T-cell (primary cell): ENCODE measurements around the gene CRACR2A. TPM values are rescaled to one million over a fixed set of nuclear protein-coding genes. Genes with fewer than 3 reads are reported as not detected.

ENCODE experiments used
- ATAC-seq, 4 experiments: fragments of 200-7000 bp in 3 of 4; fragments of 150-1000 bp in 1 of 4; cut with Tn5 transposase; replicated peaks in 1 of 4; 1 replicate in 3 of 4; 2 replicates in 1 of 4; pipeline ENCODE4 v1.10.0; 2021; ENCODE audit warnings: moderate library complexity in 3 of 4, mild to moderate bottlenecking in 2 of 4, moderate number of reproducible peaks in 1 of 4
- CTCF ChIA-PET, 2 donors: fragments of 300-600 bp; sonication (Branson Sonifier 250); formaldehyde crosslinking; loops; one replicate each; lab custom pipeline; 2022; ENCODE audit warnings: antibody characterized with exemption in 2 of 2; lab: Charles Lee
- POLR2A ChIA-PET, 2 donors: fragments of 300-600 bp; sonication (Branson Sonifier 250); formaldehyde crosslinking; loops; one replicate each; lab custom pipeline; 2022; ENCODE audit warnings: antibody characterized with exemption in 2 of 2; lab: Charles Lee
- DNase-seq, 35 experiments: peaks; one replicate each; pipeline versions ENCODE4 v3.0.0 to v3.0.0-alpha.2; 2013 to 2023
- H3K27ac ChIP-seq: one replicate; pipeline ENCODE4 v1.5.1; 2013; ENCODE audit warnings: low read length
- H3K27me3 ChIP-seq, 2 experiments: replicated peaks in 1 of 2; 1 replicate in 1 of 2; 2 replicates in 1 of 2; pipeline versions ENCODE4 v1.6.1 to v1.7.0; 2013; ENCODE audit warnings: low read length in 1 of 2, mixed read lengths in 1 of 2; ENCODE audit not compliant: control insufficient read depth in 2 of 2, insufficient read depth in 2 of 2; ENCODE audit errors: extremely low read depth in 1 of 2
- H3K36me3 ChIP-seq, 2 donors: 1 replicate in 1 of 2; 2 replicates in 1 of 2; pipeline versions ENCODE4 v1.6.1 to v1.7.0; 2013; ENCODE audit warnings: low read length in 1 of 2; ENCODE audit not compliant: control insufficient read depth in 2 of 2, insufficient read depth in 1 of 2; ENCODE audit errors: extremely low read depth in 1 of 2
- H3K4me1 ChIP-seq, 2 experiments: 1 replicate in 1 of 2; 2 replicates in 1 of 2; pipeline versions ENCODE4 v1.6.1 to v1.7.0; 2013; ENCODE audit warnings: low read length in 2 of 2, mixed read lengths in 1 of 2; ENCODE audit not compliant: insufficient read depth in 2 of 2, control insufficient read depth in 1 of 2; ENCODE audit errors: extremely low read depth in 1 of 2
- H3K4me3 ChIP-seq, 2 donors: 1 replicate in 1 of 2; 2 replicates in 1 of 2; pipeline versions ENCODE4 v1.5.1 to v1.7.0; 2013; ENCODE audit warnings: mild to moderate bottlenecking in 2 of 2, low read length in 1 of 2, moderate library complexity in 1 of 2; ENCODE audit not compliant: control insufficient read depth in 1 of 2; ENCODE audit errors: extremely low read depth in 1 of 2
- H3K9me3 ChIP-seq: 2 replicates; pipeline ENCODE4 v1.7.0; 2013
- H3K27ac Mint-ChIP-seq, 2 donors: one replicate each; pipeline ENCODE4 v1.8.0; 2020 to 2021; ENCODE audit warnings: mild to moderate bottlenecking in 2 of 2, mixed read lengths in 2 of 2
- H3K27me3 Mint-ChIP-seq, 2 donors: one replicate each; pipeline ENCODE4 v1.8.0; 2021 to 2022; ENCODE audit warnings: mixed read lengths in 2 of 2
- H3K36me3 Mint-ChIP-seq: one replicate; pipeline ENCODE4 v1.8.0; 2021; ENCODE audit warnings: mixed read lengths
- H3K4me1 Mint-ChIP-seq, 3 donors: one replicate each; pipeline ENCODE4 v1.8.0; 2020 to 2022; ENCODE audit warnings: mixed read lengths in 3 of 3, mild to moderate bottlenecking in 1 of 3
- H3K4me3 Mint-ChIP-seq, 3 donors: one replicate each; pipeline ENCODE4 v1.8.0; 2020 to 2022; ENCODE audit warnings: mild to moderate bottlenecking in 3 of 3, mixed read lengths in 3 of 3, moderate library complexity in 3 of 3
- H3K9me3 Mint-ChIP-seq, 3 donors: one replicate each; pipeline ENCODE4 v1.8.0; 2020 to 2022; ENCODE audit warnings: mixed read lengths in 3 of 3
- WGBS: methylation state at CpG from one replicate; pipeline ENCODE4 v1.1.5; 2013; ENCODE audit warnings: missing lambda C conversion rate; ENCODE audit not compliant: insufficient coverage; 5-methylcytosine and 5-hydroxymethylcytosine counted together
- total RNA-seq, 35 experiments: library from RNA in 6 of 35; stranded (reverse) in 6 of 35; fragments of 120-200 nt in 1 of 35; gene quantifications; one replicate each; pipeline versions ENCODE4 v1.2.1 to v1.2.4 and lab custom pipeline; 2013 to 2026

Gene CRACR2A
- total RNA-seq, 5 donors from 2014 or later (not counting 1 experiment from before 2014, with no cell fraction given), result 38.3 to 47.0 (median 40.6) TPM

DNA sequence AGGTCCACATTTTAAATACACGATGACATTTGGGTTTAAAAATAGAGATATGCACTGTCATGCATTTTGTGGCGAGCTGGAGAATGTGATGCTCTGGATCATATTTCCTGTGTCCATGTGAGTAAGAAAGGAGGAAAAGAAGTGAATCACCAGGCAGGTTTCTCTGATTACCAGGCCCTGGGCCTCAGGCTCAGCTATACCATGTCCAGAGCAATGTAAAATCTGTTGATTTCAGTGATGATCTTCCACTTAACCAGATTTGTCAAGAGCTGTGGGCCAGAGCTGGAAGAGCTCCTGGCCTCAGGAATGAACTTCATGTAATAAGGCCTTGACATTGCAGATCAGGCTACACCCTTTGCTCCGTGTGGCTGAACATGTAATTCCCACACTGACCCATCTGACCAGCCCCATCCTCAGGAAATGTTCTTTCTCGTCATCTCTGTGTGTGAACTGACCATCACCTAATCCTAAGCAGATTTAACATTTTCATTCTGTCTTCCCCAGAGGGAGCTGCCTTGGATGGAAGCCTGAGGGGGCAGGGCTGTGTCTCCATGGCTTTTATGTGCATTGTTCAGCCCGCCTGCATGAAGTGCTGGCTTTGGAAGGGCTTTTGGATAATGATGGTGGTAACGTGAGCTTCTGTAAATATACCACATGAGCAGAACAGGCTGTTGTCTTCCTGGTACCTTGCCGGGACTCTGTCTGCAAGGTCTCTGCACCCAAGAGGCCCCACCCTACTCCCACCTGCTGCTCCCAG, 54.5 kb downstream of the CRACR2A start:
- Mint-ChIP-seq H3K4me1 (peaks cover 9 to 19% (median 11%) of the 10 kb centered on the region in 3 donors), H3K4me3 (no peak overlapping the region), H3K27ac (no peak overlapping the region), H3K27me3 (no peaks in the 10 kb centered on the region), H3K36me3 (peaks cover 53% of the 10 kb centered on the region), H3K9me3 (peaks cover 0 to 1% (median 1%) of the 10 kb centered on the region in 3 donors)
- Histone ChIP-seq H3K9me3 (no peaks in the 10 kb centered on the region), H3K36me3 (peaks cover 5 to 36% of the 10 kb centered on the region in 2 donors), H3K27ac (no peak overlapping the region), H3K4me1 (no peaks in the 10 kb centered on the region), H3K27me3 (no peaks in the 10 kb centered on the region), H3K4me3 (no peak overlapping the region)
- ATAC-seq (no peak), DNase-seq (no peak)
- WGBS, result 70% methylated on average over 1 of the region's 7 CpGs
- ChIA-PET POLR2A (interaction anchor here in 1 of 2 donors (0.6 kb wide), 1 partner anchor 990 kb away, joined by 9 read pairs; no protein-coding TSS in a partner anchor), CTCF (no interaction called here)

DNA sequence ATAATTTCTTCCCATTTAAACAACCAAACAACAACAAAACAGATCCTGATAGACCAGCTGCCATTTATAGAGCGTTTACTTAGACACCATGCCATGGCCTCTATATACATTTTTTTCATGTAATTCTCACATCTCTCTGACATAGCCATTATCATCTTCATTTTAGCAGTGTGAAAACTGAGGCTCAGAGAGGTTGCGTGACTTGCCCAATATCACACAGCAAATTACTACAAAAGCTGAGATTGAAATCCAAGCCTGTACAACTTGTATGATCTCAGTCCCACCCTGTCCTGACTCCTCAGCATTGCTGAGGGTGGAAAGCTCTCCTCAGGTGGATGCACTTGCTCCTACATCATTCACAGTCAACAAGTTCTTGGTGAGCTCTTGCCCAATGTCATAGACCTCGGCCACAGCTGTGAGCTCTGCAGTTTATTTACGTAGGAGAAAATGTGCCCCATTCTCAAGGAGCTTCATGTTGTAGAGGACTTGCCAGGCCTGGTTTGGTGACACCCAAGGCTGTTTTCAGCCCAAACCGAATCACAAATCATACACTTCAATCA, 55.5 kb downstream of the CRACR2A start:
- Histone ChIP-seq H3K4me3 (no peak overlapping the region), H3K4me1 (no peaks in the 10 kb centered on the region), H3K27ac (no peak overlapping the region), H3K36me3 (peaks cover 5 to 44% of the 10 kb centered on the region in 2 donors), H3K9me3 (no peaks in the 10 kb centered on the region), H3K27me3 (no peaks in the 10 kb centered on the region)
- 100% methylated on average over 2 of the region's 5 CpGs for WGBS
- no peak for ATAC-seq
- peaks cover 4 to 12% (median 7%) of the 10 kb centered on the region in 3 donors for H3K4me1 Mint-ChIP-seq
- H3K27me3 Mint-ChIP-seq, result no peaks in the 10 kb centered on the region
- H3K27ac Mint-ChIP-seq, result no peak overlapping the region
- DNase-seq, result no peak
- no peaks in the 10 kb centered on the region for H3K9me3 Mint-ChIP-seq
- CTCF ChIA-PET, result no interaction called here
- POLR2A ChIA-PET, result no interaction called here
- H3K36me3 Mint-ChIP-seq, result peaks cover 53% of the 10 kb centered on the region
- H3K4me3 Mint-ChIP-seq, result no peak overlapping the region

DNA sequence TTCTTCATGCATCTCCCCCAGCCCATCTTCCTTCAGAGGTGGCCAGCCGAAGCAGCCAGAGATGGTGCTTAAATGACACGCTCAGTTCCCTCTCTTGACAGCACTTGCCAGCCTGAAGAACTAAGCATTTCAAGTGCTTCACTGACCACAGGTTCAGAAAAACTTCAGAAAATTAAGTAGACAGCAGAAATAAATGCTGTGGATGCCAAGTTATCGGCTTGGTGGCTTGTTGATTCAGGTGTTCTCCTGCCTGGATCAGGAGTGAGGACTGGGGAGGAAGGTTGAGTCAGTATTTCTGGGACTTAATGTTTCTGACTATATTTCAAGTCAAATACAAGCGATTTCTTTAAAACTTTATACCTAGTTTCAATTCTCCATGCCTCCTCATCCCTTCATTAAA, 58.2 kb downstream of the CRACR2A start:
- no peak overlapping the region for H3K27ac Mint-ChIP-seq
- ChIA-PET POLR2A (no interaction called here), CTCF (no interaction called here)
- DNase-seq (no peak), ATAC-seq (no peak)
- no peaks in the 10 kb centered on the region for H3K27me3 Mint-ChIP-seq
- Histone ChIP-seq H3K27me3 (no peaks in the 10 kb centered on the region), H3K4me1 (no peaks in the 10 kb centered on the region), H3K27ac (no peak overlapping the region), H3K9me3 (no peaks in the 10 kb centered on the region), H3K4me3 (no peak overlapping the region), H3K36me3 (peaks cover 5 to 44% of the 10 kb centered on the region in 2 donors)
- peaks cover 0 to 1% (median 0%) of the 10 kb centered on the region in 3 donors for H3K4me1 Mint-ChIP-seq
- H3K9me3 Mint-ChIP-seq, result peaks cover 0 to 2% (median 0%) of the 10 kb centered on the region in 3 donors
- 100% methylated on average over 2 of the region's 4 CpGs for whole genome bisulfite sequencing
- H3K4me3 Mint-ChIP-seq, result no peak overlapping the region
- H3K36me3 Mint-ChIP-seq, result peaks cover 77% of the 10 kb centered on the region

DNA sequence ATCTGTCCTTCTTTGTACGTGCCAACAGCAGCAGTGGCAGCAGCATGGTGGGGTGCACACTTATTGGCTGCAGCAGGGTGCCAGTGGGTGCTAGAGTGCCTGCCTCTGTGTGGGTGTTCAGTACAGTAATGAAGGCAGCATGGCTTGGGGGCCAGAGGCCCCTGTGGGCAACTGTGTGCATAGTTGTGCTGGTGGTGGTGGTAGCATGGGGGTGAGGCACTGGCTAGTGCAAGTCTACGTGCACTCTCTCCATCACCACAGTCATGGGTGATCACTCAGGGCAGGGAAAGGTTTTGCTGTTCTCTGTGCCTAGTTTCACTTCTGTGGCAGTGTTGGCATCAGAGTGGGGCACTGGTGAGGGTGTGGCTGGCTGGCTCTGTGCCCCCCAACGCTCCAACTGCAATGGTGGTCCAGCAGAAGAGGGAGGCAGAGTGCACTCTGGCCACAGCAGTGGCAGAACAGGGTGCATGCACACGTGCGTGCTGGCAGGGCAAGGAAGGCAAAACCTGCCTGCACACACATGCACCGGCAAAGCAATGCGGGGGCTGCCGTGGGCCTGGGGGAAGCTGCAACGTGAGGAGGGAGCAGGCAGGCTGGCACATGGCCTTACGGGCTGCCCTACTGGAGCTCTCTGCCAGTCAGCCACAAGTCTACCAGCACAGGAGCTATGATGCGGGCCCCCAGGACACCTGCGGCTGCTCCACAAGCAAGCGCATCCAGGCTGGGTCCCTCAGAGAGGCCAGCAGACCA, 60.1 kb downstream of the CRACR2A start:
- Histone ChIP-seq H3K9me3 (no peaks in the 10 kb centered on the region), H3K27ac (no peak overlapping the region), H3K27me3 (no peaks in the 10 kb centered on the region), H3K4me3 (no peak overlapping the region), H3K4me1 (no peaks in the 10 kb centered on the region), H3K36me3 (peaks cover 5 to 38% of the 10 kb centered on the region in 2 donors)
- H3K36me3 Mint-ChIP-seq, result peaks cover 82% of the 10 kb centered on the region
- H3K27me3 Mint-ChIP-seq, result no peaks in the 10 kb centered on the region
- ATAC-seq (no peak), DNase-seq (no peak)
- ChIA-PET CTCF (no interaction called here), POLR2A (no interaction called here)
- peaks cover 0 to 2% (median 0%) of the 10 kb centered on the region in 3 donors for H3K9me3 Mint-ChIP-seq
- H3K4me1 Mint-ChIP-seq, result no peaks in the 10 kb centered on the region
- 97% methylated on average over 12 of the region's 13 CpGs for WGBS
- H3K27ac Mint-ChIP-seq, result no peak overlapping the region
- H3K4me3 Mint-ChIP-seq, result no peak overlapping the region

DNA sequence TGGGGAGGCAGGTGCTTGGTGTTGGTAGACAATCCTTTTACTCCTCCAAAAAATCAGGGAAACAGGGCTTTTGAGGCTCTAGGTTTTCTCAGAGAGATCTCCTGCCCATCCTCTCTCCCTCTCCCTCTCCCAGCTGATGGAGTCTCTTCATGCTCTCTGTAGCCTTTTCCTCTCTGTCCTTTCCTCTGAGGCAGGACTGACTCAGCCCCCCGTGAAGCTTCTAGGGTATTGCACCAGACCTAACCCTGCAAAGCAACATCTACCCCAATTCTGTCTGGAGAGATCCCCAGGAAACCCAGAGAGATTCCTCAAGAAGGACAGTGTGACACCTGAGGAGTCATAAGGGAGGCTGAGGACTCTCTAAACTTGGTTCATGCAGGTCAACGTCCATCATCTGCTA, 66.4 kb downstream of the CRACR2A start:
- Mint-ChIP-seq H3K27me3 (no peaks in the 10 kb centered on the region), H3K36me3 (peaks cover 66% of the 10 kb centered on the region), H3K27ac (no peak overlapping the region), H3K9me3 (peaks cover 0 to 2% (median 0%) of the 10 kb centered on the region in 3 donors), H3K4me1 (no peaks in the 10 kb centered on the region), H3K4me3 (no peak overlapping the region)
- Histone ChIP-seq H3K4me3 (no peak overlapping the region), H3K36me3 (peaks cover 0 to 20% of the 10 kb centered on the region in 2 donors), H3K27me3 (no peaks in the 10 kb centered on the region), H3K4me1 (no peaks in the 10 kb centered on the region), H3K27ac (no peak overlapping the region), H3K9me3 (no peaks in the 10 kb centered on the region)
- no peak for DNase-seq
- POLR2A ChIA-PET, result no interaction called here
- CTCF ChIA-PET, result no interaction called here
- no CpG with 5 or more reads among the region's 2 CpGs for WGBS
- no peak for ATAC-seq

DNA sequence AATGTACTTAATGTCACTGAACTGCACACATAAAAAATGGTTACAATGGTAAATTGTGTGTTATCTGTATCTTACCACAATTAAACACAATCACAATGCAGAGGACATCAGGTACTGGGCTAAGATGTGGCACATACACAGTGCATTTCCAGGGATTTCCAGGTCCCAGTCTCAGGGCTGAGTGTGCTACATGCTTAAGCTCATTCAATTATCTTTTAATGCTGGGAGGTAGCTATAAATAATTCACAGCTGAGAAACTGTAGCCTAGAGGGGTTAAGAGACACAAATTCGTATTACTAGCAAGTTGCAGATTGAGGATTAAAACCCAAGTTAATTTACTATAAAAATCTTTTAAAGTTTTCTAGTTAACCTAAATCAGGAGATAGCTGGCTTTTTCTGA, 67.1 kb downstream of the CRACR2A start:
- no peaks in the 10 kb centered on the region for H3K4me1 Mint-ChIP-seq
- H3K27ac Mint-ChIP-seq, result no peak overlapping the region
- ATAC-seq (no peak), DNase-seq (no peak)
- Histone ChIP-seq H3K9me3 (no peaks in the 10 kb centered on the region), H3K27me3 (no peaks in the 10 kb centered on the region), H3K36me3 (peaks cover 0 to 23% of the 10 kb centered on the region in 2 donors), H3K27ac (no peak overlapping the region), H3K4me3 (no peak overlapping the region), H3K4me1 (no peaks in the 10 kb centered on the region)
- H3K4me3 Mint-ChIP-seq, result no peak overlapping the region
- no peaks in the 10 kb centered on the region for H3K27me3 Mint-ChIP-seq
- ChIA-PET POLR2A (no interaction called here), CTCF (no interaction called here)
- no CpG with 5 or more reads among the region's 1 CpG for WGBS
- peaks cover 0 to 2% (median 0%) of the 10 kb centered on the region in 3 donors for H3K9me3 Mint-ChIP-seq
- peaks cover 66% of the 10 kb centered on the region for H3K36me3 Mint-ChIP-seq
